SKM-1 (cell line): ENCODE measurements around the gene RSAD1.
"Not testable (repeated sequence)": the region's sequence is repeated elsewhere in the genome, so short reads cannot be mapped to it uniquely, and the experiment has no call there.

Source experiments
- DNase-seq: peaks from one replicate; lab custom pipeline; 2025; ENCODE audit not compliant: unreplicated experiment; lab: John Stamatoyannopoulos, UW

The RSAD1 gene

GRCh38 chr17:50471009-50471905 is 7.4 kb upstream of the RSAD1 start:
- DNase-seq = no peak

DNA sequence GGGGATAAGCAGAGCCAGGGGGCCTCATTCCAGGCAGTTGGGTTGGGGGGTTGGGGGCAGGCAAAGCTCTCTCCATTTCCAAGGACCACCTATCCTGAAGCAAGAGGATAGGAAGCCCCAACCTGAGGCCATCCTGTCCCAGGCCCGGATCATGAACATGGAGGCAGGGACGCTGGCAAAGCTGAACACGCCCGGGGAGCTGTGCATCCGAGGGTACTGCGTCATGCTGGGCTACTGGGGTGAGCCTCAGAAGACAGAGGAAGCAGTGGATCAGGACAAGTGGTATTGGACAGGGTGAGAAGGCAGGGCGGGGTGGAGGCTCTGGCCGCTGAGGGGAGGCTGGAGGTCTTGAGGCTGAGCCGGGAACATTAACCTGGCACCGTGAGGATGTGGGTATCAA is 6.4 kb upstream of the RSAD1 start:
- no peak for DNase-seq

- not testable (repeated sequence) for DNase-seq
These were observed 5.9 kb upstream of the RSAD1 start for GRCh38 chr17:50472761-50473161.

DNA sequence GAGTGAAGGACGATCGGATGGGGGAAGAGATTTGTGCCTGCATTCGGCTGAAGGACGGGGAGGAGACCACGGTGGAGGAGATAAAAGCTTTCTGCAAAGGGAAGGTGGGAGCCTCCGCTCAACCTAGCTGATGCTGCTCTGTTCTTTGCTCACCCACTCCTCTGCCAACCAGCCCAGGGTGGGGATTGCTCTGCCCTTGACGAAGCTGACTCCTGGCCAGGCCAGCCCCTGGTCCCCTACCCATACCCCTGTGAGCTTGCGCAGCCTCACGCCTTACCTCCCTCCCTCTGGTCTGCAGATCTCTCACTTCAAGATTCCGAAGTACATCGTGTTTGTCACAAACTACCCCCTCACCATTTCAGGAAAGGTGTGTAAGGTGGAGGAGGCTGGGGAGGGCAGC is 4.8 kb upstream of the RSAD1 start:
- no peak for DNase-seq

- DNase-seq = no peak
These were observed 4.1 kb upstream of the RSAD1 start for GRCh38 chr17:50474523-50474922.

GRCh38 chr17:50475362-50475761 is 3.3 kb upstream of the RSAD1 start:
- no peak for DNase-seq

- not testable (repeated sequence) for DNase-seq
These were observed 2.7 kb upstream of the RSAD1 start for GRCh38 chr17:50475775-50476544.

DNA sequence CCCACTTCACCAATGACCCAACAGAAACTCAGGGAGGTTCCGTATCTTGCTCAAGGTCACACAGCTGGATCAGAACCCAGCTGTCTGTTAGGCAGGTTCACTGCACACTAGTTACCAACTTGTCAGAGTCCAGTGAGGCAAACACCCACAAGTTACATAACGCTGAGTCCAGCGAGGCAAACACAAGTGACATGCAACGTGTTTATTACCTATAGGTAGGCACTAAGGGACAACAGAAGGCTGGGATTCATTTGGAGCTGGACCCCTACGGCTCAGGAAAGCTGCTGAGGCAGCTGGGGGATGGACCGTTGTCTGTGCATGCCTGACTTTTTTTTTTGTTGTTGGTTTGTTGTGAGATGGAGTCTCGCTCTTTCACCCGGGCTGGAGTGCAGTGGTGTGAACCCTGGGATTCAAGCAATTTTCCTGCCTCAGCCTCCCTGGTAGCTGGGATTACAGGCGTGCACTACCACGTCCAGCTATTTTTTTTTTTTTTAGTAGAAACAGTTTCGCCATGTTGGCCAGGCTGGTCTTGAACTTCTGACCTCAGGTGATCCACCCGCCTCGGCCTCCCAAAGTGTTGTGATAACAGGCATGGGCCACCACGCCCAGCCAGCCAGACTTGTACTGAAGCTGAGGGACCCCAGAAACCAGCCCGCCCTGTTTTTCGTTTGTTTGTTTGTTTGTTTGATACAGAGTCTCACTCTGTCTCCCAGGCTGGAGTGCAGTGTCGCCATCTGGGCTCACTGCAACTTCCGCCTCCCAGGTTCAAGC is 1.9 kb upstream of the RSAD1 start:
- no peak for DNase-seq

DNA sequence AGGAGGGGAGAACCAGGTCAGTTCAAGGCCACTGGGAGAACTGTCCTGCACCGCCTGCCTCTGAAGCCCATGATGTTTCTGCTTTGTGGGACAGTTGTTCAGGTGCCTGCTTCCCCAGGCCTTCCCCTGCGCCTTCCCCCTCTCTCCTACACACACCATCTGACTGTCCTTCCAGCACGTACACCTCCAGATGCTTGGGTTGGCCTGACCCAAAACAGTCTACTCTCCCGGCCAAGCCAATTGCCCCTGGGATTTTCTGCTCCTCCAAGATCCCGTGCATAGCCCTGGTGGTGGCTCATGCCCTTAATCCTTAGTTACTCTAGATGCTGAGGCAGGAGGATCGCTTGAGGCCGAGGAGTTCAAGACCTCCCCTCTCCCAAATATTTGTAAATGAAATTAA is 684 bp upstream of the RSAD1 start:
- no peak for DNase-seq

DNA sequence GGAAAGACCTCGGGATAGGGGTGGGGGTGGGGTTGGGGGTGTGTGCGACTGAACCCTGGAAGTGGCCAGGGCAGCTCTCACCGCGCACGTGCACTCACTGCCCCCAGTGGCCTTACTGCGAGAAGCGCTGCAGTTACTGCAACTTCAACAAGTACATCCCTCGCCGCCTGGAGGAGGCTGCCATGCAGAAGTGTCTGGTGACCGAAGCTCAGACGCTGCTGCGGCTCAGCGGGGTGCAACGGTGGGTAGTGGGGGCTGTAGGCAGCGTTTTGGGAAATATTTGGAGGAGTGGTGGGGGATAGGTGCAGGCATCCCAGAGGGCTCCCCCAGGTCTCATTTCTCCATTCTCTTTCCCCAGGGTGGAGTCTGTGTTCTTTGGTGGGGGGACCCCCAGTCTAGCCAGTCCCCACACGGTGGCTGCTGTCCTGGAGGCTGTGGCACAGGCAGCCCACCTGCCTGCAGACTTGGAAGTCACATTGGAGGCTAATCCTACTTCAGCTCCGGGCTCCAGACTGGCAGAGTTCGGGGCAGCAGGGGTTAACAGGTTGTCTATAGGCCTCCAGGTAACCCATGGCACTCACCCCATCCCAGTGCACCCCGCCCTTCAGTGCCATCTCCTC is 972 bp downstream of the RSAD1 start:
- DNase-seq = peak; percentile 84

GRCh38 chr17:50480142-50480764 is 1.6 kb downstream of the RSAD1 start:
- no peak for DNase-seq

- DNase-seq = no peak
These were observed 2.3 kb downstream of the RSAD1 start for GRCh38 chr17:50480854-50481490.

GRCh38 chr17:50481648-50482047 is 3.0 kb downstream of the RSAD1 start:
- DNase-seq = no peak

GRCh38 chr17:50482110-50482509 is 3.5 kb downstream of the RSAD1 start:
- DNase-seq = no peak

DNA sequence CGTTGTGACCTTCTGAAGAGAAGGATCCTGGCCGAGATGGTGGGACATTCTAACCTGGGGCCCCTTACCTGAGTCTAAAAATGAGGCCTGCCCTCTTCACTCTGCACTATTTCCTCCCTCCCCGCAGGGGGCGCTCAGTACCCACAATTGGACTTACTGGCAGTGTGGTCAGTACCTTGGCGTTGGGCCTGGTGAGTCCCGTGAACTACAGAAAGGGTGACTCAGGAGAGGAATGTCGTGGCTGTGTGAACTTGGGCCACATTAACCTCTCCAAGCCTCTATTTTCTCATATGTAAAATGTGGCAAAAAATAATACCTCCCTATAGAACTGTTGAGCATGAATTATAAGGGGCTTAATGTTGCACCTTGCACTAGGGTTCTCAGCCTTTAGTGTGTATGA is 3.9 kb downstream of the RSAD1 start:
- DNase-seq = peak; percentile 47

DNA sequence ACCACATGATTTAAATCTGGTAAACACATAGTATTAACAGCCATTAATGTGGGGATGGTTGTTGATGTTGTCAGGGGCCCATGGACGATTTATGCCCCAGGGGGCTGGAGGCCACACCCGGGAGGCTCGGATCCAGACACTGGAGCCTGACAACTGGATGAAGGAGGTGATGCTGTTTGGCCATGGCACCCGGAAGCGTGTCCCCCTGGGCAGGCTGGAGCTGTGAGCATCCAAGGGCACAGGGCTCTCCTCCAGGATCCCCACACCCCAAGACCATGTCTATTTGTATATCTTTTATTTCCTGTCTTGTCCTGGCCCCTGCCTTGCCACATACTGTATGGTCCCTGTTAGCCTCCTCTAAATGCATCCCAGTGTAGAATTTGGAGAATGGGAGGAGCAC is 4.6 kb downstream of the RSAD1 start:
- DNase-seq = no peak

DNA sequence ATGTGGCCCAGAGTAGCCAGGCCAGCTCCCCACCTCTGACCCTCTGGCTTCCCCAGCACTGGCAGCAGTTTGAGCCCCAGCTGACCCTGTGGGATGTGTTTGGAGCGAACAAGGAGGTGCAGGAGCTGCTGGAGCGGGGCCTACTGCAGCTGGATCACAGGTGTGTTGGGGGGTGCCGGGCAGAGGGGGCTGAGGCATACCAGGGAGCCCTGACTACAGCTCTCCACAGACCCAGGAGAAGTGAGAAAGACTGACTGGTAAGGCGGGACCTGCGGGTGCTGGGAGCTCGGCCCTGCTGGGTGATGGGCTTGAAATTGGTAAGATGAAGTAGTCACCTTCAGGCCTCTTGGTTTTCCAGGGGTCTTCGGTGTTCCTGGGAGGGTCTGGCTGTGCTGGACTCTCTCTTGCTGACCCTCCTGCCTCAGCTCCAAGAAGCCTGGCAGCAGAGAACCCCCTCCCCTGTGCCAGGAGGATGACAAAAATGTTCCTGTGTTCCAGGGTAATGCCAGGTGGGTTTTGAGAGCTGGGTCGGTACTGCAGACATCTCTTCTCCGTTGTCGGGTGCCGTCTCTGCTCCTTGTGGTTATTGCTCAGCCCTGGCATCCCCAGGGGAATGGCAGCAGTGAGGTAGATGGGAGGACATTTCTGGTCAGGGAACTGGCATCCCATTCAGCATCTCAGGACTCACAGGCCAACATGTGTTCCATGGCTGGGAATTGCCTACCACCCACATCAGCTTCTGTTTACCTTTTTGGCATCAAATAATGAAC is 5.9 kb downstream of the RSAD1 start:
- no peak for DNase-seq

- DNase-seq = no peak
These were observed 8.8 kb downstream of the RSAD1 start for GRCh38 chr17:50487213-50488096.
